Measurements from ENCODE around the gene CFAP299. TPM values are rescaled to one million over a fixed set of nuclear protein-coding genes. Genes with fewer than 3 reads are reported as not detected.
A peak's percentile ranks its signal among the peaks of the same experiment; 100 is the strongest.

CFAP299 gene
- total RNA-seq, 2 donors from 2014 or later = not detected

DNA sequence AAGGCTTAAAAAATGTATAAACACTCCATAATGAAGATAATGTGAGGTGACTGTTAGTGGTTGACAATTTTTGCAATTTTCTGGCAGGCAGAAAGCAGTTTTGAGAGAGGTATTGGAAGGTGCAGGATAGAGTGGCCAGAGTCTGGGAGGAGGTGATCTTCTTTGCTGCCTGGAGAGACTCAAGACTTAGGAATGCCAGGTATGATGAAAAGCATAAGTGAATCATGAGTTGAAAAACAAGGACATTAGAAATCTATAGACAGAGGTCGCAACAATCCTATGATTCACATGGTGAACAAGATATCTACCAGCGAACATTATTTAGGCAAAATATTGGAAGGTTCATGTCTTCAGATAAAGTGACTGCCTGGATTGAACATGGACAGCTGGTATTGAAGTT is 118.5 kb downstream of the CFAP299 start:
- Histone ChIP-seq H3K27ac (ENCODE audit: low read depth, low read length) (no peak overlapping the region), H3K9ac (ENCODE audit: extremely low read depth, low read length, poor library complexity, severe bottlenecking) (no peak overlapping the region), H3K4me1 (ENCODE audit: control insufficient read depth, insufficient read depth, low read length) (no peaks in the 10 kb centered on the region), H3K4me3 (ENCODE audit: low read length) (no peak overlapping the region), H3K36me3 (ENCODE audit: control insufficient read depth, insufficient read depth, low read length) (no peaks in the 10 kb centered on the region), H3K27me3 (ENCODE audit: control insufficient read depth, insufficient read depth, low read length, poor library complexity, severe bottlenecking) (no peaks in the 10 kb centered on the region), H3K9me3 (ENCODE audit: control insufficient read depth, low read length) (no peaks in the 10 kb centered on the region)
- Mint-ChIP-seq H3K27me3 (ENCODE audit: insufficient read depth) (no peaks in the 10 kb centered on the region), H3K27ac (no peak overlapping the region), H3K4me1 (no peaks in the 10 kb centered on the region), H3K36me3 (ENCODE audit: low read depth) (no peaks in the 10 kb centered on the region), H3K4me3 (no peak overlapping the region), H3K9me3 (no peaks in the 10 kb centered on the region)
- WGBS, 2 experiments (ENCODE audit: insufficient coverage in 1 of 2, insufficient read length in 1 of 2) = 93% methylated on average over 2 of the region's 2 CpGs; no CpG with 5 or more reads in 1 of the 2 experiments
- no peak for DNase-seq
- TF ChIP-seq, protein P1, sequence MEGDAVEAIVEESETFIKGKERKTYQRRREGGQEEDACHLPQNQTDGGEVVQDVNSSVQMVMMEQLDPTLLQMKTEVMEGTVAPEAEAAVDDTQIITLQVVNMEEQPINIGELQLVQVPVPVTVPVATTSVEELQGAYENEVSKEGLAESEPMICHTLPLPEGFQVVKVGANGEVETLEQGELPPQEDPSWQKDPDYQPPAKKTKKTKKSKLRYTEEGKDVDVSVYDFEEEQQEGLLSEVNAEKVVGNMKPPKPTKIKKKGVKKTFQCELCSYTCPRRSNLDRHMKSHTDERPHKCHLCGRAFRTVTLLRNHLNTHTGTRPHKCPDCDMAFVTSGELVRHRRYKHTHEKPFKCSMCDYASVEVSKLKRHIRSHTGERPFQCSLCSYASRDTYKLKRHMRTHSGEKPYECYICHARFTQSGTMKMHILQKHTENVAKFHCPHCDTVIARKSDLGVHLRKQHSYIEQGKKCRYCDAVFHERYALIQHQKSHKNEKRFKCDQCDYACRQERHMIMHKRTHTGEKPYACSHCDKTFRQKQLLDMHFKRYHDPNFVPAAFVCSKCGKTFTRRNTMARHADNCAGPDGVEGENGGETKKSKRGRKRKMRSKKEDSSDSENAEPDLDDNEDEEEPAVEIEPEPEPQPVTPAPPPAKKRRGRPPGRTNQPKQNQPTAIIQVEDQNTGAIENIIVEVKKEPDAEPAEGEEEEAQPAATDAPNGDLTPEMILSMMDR (conservative IDR thresholded peaks at IDR 0.05) = no peak

DNA sequence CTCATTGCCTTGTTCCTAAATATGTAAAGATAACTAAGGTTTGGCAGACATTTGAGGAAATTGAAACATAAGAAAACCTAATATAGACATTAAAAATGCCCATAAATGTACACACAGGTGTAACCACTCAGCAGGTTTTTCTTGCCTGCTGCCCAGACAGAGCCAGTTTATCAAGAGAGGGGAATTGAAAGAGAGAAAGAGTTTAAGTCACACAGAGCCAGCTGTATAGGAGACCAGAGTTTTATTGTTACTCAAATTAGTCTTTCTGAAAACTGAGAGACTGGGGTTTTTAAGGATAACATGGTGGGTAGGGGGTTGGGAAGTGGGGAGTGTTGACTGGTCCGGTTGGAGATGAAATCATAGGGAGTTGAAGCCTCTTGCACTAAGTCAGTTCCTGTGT is 119.0 kb downstream of the CFAP299 start:
- Histone ChIP-seq H3K9me3 (ENCODE audit: control insufficient read depth, low read length) (no peaks in the 10 kb centered on the region), H3K27ac (ENCODE audit: low read depth, low read length) (no peak overlapping the region), H3K27me3 (ENCODE audit: control insufficient read depth, insufficient read depth, low read length, poor library complexity, severe bottlenecking) (no peaks in the 10 kb centered on the region), H3K9ac (ENCODE audit: extremely low read depth, low read length, poor library complexity, severe bottlenecking) (no peak overlapping the region), H3K4me3 (ENCODE audit: low read length) (no peak overlapping the region), H3K36me3 (ENCODE audit: control insufficient read depth, insufficient read depth, low read length) (no peaks in the 10 kb centered on the region), H3K4me1 (ENCODE audit: control insufficient read depth, insufficient read depth, low read length) (no peaks in the 10 kb centered on the region)
- no peaks in the 10 kb centered on the region for H3K27me3 Mint-ChIP-seq (ENCODE audit: insufficient read depth)
- 63% methylated on average over 1 of the region's 1 CpG; no CpG with 5 or more reads in 1 of the 2 experiments for WGBS, 2 experiments (ENCODE audit: insufficient coverage in 1 of 2, insufficient read length in 1 of 2)
- TF ChIP-seq, protein P1 (conservative IDR thresholded peaks at IDR 0.05) = no peak
- no peaks in the 10 kb centered on the region for H3K9me3 Mint-ChIP-seq
- DNase-seq = no peak
- H3K36me3 Mint-ChIP-seq (ENCODE audit: low read depth) = no peaks in the 10 kb centered on the region
- H3K27ac Mint-ChIP-seq = no peak overlapping the region
- no peak overlapping the region for H3K4me3 Mint-ChIP-seq
- peaks cover 1% of the 10 kb centered on the region for H3K4me1 Mint-ChIP-seq

DNA sequence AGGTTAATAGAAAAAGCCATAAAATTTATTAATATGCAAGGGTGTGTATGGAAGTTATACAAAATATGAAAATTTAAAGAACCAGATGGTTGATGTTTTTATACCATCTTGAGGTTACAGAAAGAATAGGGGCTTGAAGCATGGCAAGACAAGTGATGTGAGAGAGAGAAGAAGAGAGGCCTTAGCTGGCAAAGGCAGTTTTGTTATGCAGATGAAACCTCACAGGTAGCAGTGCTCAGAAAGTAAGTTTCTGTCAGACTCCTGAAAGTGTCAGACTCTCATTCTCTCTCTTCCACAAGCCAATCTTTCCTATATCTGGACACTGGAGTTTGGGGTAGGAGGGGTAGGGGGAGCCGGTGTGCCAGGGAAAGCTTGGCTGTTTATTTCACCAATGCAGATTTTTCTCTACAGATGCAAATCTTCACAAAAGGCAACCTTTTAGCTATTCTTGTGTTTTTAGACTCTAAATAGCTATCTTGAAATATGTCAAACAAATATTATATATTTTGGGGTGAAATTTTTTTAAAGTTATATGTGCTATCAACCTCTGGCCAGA is 124.5 kb downstream of the CFAP299 start:
- H3K4me3 Mint-ChIP-seq = no peak overlapping the region
- no peak overlapping the region for H3K9ac ChIP-seq (ENCODE audit: extremely low read depth, low read length, poor library complexity, severe bottlenecking)
- no peaks in the 10 kb centered on the region for H3K36me3 ChIP-seq (ENCODE audit: control insufficient read depth, insufficient read depth, low read length)
- H3K27ac ChIP-seq (ENCODE audit: low read depth, low read length) = no peak overlapping the region
- no peaks in the 10 kb centered on the region for H3K27me3 ChIP-seq (ENCODE audit: control insufficient read depth, insufficient read depth, low read length, poor library complexity, severe bottlenecking)
- no peaks in the 10 kb centered on the region for H3K36me3 Mint-ChIP-seq (ENCODE audit: low read depth)
- no peaks in the 10 kb centered on the region for H3K27me3 Mint-ChIP-seq (ENCODE audit: insufficient read depth)
- WGBS, 2 experiments (ENCODE audit: insufficient coverage in 1 of 2, insufficient read length in 1 of 2) = 88% methylated on average over 1 of the region's 1 CpG; no CpG with 5 or more reads in 1 of the 2 experiments
- H3K9me3 ChIP-seq (ENCODE audit: control insufficient read depth, low read length) = no peaks in the 10 kb centered on the region
- TF ChIP-seq, protein P1 (conservative IDR thresholded peaks at IDR 0.05) = peak; percentile 36
- H3K4me1 ChIP-seq (ENCODE audit: control insufficient read depth, insufficient read depth, low read length) = no peaks in the 10 kb centered on the region
- no peaks in the 10 kb centered on the region for H3K9me3 Mint-ChIP-seq
- H3K4me3 ChIP-seq (ENCODE audit: low read length) = no peak overlapping the region
- DNase-seq = no peak
- H3K27ac Mint-ChIP-seq = no peak overlapping the region
- H3K4me1 Mint-ChIP-seq = peaks cover 26% of the 10 kb centered on the region

Measured in endodermal cell (in vitro differentiated cells).